ENCODE results near the gene ENO2.

The ENO2 gene

DNA sequence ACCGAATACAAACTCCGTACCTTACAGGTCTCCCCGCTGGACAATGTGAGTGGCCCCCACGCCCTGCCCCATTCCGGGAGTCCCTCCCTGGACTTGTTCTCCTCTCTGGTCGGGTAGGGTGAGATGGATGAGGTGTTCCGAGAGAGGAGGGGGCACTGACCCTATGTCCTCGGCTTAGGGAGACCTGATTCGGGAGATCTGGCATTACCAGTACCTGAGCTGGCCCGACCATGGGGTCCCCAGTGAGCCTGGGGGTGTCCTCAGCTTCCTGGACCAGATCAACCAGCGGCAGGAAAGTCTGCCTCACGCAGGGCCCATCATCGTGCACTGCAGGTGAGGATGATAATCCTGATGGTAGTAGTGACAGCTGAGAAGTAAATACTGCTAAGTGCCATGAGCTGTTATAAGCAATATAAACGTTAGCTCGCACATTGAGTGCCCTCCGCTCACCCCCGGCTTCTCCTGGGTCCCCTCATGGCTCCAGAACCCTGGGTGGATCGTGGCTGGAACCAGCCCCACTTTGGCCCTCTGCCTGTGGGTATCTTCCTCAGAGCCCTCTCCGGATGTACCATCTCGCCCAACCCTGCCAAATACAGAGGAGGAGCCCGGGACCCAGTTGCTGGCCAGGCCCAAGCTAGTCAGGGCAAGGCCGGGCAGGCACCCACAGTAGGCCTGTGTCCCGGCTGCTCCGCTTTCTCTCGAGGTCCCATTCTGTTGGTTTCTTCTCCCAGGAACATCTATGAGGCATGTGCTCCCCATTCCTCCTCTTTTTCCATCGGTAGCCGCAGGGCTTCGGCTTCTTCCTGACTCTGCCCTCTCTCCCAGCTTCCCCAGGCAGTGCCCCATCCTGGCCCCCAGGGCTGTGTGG, 43.6 kb downstream of the ENO2 start:
- H3K4me3 ChIP-seq (ENCODE audit: low read depth, low read length), result no peak overlapping the region
- TF ChIP-seq, protein P1, sequence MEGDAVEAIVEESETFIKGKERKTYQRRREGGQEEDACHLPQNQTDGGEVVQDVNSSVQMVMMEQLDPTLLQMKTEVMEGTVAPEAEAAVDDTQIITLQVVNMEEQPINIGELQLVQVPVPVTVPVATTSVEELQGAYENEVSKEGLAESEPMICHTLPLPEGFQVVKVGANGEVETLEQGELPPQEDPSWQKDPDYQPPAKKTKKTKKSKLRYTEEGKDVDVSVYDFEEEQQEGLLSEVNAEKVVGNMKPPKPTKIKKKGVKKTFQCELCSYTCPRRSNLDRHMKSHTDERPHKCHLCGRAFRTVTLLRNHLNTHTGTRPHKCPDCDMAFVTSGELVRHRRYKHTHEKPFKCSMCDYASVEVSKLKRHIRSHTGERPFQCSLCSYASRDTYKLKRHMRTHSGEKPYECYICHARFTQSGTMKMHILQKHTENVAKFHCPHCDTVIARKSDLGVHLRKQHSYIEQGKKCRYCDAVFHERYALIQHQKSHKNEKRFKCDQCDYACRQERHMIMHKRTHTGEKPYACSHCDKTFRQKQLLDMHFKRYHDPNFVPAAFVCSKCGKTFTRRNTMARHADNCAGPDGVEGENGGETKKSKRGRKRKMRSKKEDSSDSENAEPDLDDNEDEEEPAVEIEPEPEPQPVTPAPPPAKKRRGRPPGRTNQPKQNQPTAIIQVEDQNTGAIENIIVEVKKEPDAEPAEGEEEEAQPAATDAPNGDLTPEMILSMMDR (IDR thresholded peaks at IDR 0.05; ENCODE audit: low read depth, low read length, missing control alignments), result no peak

DNA sequence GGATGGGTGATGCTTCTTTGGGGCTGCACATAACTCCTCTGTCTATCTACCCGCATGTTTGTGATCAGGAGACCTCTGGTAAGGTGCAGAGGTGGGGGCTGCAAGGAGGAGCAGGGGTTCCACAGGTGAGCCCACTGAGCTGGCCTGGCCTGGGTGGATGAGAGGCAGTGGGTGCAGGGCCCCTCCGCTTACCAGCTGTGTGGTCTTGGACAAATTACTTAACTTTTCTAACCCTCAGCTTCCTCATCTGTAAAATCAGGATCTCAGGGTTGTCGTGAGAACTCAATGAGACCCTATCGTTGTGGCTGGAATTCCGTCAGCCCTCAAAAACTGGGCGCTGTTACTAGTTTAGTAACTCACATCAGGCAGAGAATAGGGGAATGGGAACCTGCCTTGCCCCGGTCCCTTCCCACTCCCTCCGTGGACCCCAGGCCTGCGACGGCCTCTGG, 44.3 kb downstream of the ENO2 start:
- TF ChIP-seq, protein P1 (IDR thresholded peaks at IDR 0.05; ENCODE audit: low read depth, low read length, missing control alignments), result no peak
- no peak for DNase-seq (ENCODE audit: low read depth)
- in situ Hi-C loops (cut with HindIII; ENCODE audit: low sequenced_read_pairs), result no loop called here
- H3K4me3 ChIP-seq (ENCODE audit: low read depth, low read length), result no peak overlapping the region

More for the DNA sequence above, 43.6 kb downstream of the ENO2 start:
- in situ Hi-C loops (cut with HindIII; ENCODE audit: low sequenced_read_pairs), result no loop called here
- no peak for DNase-seq (ENCODE audit: low read depth)

DNA sequence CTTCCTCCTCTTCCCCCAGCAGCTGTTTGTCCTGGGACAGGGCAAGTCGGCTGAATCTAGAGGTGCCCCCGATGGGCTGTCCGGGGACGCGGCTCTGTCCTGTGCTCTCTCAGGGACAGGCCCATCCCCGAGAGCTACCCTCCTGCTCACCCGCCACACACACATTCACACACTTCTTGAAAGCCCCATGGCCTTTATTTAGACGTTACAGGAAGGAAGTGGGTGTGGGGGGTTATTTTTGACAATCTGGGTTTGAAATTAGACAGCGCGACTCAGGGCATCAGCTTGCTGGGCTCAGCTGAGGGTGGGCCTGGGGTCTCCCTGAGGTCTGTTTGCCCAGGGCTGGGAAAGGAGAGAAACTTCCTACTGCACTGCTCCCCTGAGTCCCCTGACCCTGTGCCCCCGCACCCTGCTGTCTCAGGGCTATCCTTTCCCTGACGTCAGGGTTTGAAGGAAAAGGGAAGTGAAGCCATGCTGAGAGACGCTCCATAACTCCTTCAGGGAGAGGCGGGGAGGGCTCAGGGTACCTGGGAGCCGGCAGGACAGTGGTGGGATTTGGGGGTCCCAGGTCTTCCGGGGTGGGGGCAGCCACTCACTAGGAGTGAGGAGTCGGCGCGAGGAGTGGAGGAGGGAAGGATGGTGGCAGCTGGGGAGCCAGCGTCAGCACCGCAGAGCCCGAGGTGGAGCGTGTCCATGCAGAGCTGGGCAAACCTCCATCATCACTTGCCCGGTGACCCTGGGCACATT, 44.9 kb downstream of the ENO2 start:
- in situ Hi-C loops (cut with HindIII; ENCODE audit: low sequenced_read_pairs), result no loop called here
- TF ChIP-seq, protein P1 (IDR thresholded peaks at IDR 0.05; ENCODE audit: low read depth, low read length, missing control alignments), result no peak
- no peak for DNase-seq (ENCODE audit: low read depth)
- H3K4me3 ChIP-seq (ENCODE audit: low read depth, low read length), result no peak overlapping the region

DNA sequence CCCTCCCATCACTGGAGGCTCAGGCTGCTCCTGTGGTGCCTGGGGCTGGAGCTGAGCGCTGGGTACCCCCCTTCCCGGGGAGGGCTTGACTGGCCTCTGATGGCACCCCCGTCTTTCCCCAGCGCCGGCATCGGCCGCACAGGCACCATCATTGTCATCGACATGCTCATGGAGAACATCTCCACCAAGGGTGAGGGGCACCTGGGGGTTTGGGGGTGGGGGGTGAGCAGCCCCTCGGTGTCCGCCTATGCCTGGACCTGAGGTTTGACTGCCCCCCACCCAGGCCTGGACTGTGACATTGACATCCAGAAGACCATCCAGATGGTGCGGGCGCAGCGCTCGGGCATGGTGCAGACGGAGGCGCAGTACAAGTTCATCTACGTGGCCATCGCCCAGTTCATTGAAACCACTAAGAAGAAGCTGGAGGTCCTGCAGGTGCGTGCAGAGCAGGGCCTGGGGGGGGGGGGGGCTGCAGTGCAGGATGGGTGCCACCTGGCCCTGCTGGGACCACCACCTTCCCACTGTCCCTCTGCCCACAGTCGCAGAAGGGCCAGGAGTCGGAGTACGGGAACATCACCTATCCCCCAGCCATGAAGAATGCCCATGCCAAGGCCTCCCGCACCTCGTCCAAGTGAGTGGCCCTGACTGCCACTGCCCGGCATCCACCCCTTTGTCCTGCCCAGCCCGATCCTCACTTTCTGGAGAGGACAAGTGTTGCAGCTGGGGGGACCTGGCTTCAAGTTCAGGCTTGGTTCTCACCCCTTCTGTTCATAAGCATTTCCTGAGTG, 45.6 kb downstream of the ENO2 start:
- no peak overlapping the region for H3K4me3 ChIP-seq (ENCODE audit: low read depth, low read length)
- TF ChIP-seq, protein P1 (IDR thresholded peaks at IDR 0.05; ENCODE audit: low read depth, low read length, missing control alignments), result no peak
- no peak for DNase-seq (ENCODE audit: low read depth)
- in situ Hi-C loops (cut with HindIII; ENCODE audit: low sequenced_read_pairs), result no loop called here

DNA sequence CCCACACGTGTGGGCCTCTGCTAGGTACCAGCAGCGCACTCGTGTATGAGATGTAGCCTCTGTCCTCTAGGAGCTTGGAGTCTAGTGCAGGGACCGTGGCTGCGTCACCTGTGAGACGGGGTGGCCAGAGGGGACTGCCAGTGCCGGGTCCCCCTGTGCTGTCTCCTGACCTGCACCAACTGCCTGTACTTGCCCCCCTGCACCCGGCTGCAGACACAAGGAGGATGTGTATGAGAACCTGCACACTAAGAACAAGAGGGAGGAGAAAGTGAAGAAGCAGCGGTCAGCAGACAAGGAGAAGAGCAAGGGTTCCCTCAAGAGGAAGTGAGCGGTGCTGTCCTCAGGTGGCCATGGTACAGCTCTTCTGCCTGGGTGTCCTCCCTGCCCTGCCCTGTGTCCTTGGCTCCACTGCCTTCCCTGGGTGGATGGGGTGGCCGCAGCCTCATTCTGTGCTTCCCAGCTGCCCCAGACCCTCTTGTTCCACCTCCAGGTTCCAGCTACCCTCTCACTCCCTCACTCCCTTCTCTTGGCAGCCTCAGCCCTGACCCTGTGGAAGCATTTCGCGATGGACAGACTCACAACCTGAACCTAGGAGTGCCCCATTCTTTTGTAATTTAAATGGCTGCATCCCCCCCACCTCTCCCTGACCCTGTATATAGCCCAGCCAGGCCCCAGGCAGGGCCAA, 46.4 kb downstream of the ENO2 start:
- DNase-seq (ENCODE audit: low read depth), result no peak
- in situ Hi-C loops (cut with HindIII; ENCODE audit: low sequenced_read_pairs), result no loop called here
- no peak overlapping the region for H3K4me3 ChIP-seq (ENCODE audit: low read depth, low read length)
- TF ChIP-seq, protein P1 (IDR thresholded peaks at IDR 0.05; ENCODE audit: low read depth, low read length, missing control alignments), result peak; percentile 30

Data from astrocyte of the cerebellum (primary cell).